Mammary epithelial cell (primary cell): ENCODE results near the gene SCT.

Source experiments
- CTCF ChIP-seq, 2 donors: IDR thresholded peaks in 1 of 2; conservative IDR thresholded peaks in 1 of 2; 2 replicates each; pipeline ENCODE4 v1.5.1; 2011 to 2012; ENCODE audit warnings: inconsistent platforms in 2 of 2, low read length in 2 of 2, mild to moderate bottlenecking in 2 of 2, control low read depth in 1 of 2, low read depth in 1 of 2; ENCODE audit not compliant: insufficient read depth in 1 of 2; ENCODE audit errors: extremely low read depth in 1 of 2
- EZH2 ChIP-seq: IDR thresholded peaks from 2 replicates; pipeline ENCODE4 v1.6.1; 2012; ENCODE audit warnings: low read length, inconsistent platforms, borderline replicate concordance

- no peak for TF ChIP-seq EZH2
- TF ChIP-seq CTCF (conservative IDR thresholded peaks at IDR 0.05 in 1 of 2, IDR thresholded peaks at IDR 0.05 in 1 of 2; ENCODE audit: extremely low read depth in 1 of 2, insufficient read depth in 1 of 2, low read depth in 1 of 2, low read length in 2 of 2) = no peak
Measured at GRCh38 chr11:617199-617911, 9.6 kb downstream of the SCT start.
